ENCODE results near the gene ICAM2.

ICAM2 gene

DNA sequence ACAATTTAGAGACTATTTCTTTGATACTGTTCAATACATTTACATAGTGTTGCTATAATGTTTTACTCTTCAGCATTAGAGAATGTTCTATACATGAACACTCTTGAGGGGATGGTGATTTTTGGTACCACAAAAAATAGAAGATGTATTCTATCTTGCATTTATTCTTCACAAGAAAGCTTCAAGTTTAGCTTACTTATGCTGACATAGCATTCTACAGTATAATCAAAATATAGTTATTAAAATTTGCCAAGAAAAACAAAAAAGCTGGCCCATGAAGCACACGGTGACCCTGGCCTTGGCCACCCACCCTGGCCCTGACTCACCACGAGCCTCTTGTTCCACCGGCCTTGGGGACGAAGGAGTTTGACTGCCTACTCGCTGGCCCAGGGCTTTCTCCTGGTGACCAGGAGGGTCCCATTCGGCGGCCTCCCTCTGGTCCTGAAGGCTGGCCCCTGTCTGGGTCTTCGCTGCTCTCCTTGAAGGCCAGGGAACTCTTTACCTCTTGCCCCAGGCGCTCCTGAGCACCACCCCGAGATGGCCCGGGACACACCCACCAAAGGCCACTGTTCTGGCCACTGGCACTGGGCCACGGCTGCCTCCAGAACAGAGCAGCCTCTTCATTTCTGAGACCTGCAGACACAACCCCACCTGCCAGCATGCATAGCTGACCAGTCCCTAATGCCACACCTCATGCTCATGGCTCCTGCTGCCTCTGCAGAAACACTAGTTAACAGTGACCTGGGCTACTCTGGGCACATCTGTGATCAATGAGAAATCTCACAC lies 22.5 kb upstream of the ICAM2 start:
- no peak for DNase-seq

DNA sequence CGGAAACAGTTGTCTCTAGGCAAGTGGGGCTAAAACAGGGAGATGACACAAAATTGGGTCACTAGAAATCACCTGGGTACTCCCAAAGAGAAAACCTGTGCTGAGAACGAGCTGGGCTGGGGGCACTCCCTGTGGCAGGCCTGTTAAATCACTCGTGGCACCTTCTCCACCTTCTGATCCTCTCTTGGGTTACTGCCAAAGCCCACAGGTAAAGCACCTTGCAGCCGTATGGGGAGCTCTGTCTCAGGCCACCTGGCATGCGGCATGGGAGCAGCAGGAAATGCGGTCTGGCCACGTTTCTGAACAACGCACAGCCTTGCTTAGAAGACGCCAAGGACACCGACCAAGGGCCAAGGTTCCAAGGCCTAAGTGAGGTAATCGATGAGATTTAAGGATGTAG lies 21.5 kb upstream of the ICAM2 start:
- DNase-seq: no peak

DNA sequence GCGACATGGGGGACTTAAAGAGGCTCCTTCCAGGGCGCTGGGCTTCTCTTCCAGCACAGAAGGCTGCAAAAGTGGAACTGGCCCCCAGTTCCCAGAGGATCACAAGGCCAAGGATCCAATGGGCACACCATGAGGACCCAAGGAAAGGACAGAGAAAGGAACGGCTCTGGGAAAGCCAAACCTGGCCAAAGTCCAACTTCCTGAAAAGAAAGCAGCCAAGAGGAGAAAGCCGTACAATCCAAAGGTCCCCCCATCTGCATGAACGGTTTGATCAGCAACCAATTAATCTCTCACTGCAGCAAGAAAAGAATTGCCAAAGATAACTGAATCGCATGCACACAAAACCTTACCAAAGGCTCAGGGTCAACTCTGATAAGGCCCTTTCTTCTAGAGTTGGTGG lies 19.8 kb upstream of the ICAM2 start:
- no peak for DNase-seq

DNA sequence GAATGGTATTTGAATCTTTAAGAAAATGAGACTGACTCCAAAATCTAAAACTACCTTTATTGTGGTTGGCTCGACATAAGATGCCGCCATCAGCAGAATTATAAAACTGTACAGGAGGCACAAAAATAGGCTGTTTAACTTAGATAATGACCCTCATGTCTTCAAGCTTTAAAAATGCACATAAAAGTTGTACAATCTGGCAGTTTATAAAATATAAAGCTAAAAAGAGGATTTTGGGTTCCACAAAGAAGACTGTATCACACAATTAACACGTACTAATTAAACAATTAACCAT lies 18.6 kb upstream of the ICAM2 start:
- no peak for DNase-seq

DNA sequence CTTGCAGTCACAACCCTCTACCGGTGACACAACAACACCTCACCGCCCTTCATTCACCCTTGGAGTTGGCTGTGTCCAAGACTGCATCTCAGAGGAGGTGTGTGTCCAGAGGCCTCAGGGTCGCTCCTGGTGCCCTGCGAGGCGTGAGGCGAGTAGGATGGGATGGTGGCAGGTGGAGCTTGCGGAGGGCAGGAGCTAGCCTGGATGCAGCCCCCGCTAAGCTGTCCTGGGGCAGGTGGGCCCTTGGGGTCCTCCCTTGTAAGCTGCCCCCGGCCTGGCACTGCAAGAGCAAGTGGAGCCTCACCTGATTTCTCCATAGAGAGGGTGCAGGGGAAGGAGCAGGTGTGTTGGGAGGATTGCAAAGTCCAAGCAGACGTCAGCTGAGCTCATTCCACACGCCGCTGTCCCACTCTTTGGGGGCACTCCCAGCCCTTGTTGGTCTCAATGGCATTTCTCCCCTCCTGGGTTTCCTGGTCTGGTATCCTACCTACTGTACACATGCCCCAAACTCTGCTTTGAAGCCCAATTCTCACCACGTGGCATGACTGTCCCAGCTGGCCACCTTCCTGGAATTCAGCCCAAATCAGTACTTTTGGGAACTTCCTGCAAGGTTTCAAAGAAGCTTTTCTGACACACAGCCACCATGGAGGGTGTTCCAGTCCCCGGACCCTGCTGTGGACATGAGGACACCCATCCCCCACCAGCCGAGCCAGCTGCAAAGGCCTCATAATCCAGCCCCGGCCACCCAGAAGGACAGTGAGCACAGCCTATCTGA lies 18.1 kb upstream of the ICAM2 start:
- DNase-seq: no peak

DNA sequence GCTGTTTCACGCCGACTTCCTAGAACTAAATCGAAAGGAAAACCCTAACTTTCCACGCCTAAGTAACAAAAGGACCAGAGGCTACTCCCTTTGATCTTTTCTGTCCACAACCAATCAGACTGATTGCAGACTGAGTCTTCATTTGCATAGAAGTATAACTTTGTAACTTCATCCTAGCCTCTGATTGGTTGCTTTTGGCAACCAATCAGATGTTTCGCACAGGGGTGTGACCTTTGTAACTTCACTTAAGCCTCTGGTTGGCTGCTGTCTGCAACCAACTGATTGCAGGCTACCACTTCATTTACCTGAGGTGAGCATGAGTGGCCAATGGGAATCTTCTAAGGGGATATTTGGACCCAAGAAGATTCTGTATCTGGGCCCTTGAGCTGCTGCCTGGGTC lies 17.4 kb upstream of the ICAM2 start:
- no peak for DNase-seq

DNA sequence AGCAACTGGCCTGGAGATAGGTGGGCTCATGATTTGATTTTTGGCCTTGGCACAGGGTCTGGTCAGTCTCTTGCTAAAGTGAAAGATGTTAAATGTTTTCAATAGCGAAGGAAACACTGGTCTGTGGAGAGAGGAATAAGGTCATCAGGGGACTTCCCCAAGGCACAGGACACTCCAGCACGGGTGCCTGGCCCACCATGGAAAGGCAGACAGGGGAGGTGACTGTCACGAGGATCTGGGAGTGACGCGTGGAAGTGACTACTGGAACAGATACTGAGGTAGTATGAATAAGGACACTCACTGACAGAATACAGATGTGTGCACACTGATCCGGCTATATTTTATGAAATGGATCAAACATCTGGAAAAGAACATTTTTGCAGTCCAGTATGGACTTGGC lies 16.7 kb upstream of the ICAM2 start:
- no peak for DNase-seq

DNA sequence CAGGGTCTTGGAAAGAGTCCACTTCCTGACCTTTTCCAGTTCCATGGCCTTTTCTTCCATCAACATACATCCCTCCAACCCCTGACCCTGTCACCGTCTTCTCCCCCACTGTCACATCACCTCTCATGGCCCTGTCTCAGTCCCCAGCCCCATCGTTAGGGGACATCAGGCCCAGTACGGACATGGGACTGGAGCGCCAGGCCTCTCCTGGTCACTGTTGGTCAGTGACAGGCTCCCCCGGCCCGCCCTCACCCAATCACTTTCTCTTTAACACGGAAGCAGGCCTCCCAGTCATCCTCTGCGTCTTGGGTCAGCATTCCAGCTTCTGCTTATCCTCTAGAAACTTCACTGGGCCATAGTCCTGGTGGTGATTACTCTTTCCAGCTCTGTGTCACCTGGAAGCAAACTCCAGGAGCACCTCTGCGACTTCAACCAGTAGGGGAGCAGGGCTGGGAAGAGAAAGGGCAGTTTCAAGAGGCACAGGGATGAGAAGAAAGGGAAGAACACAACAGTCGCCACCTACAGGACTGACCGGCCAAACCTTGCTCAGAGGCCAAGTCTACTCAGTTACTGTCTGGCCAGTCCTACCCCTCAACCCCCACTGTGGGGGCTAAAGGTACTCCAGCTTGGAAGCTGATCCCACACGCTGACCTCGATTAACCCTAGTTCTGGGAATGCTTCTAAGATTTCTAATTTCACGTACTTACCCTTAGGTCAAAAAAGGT lies 15.9 kb upstream of the ICAM2 start:
- no peak for DNase-seq

DNA sequence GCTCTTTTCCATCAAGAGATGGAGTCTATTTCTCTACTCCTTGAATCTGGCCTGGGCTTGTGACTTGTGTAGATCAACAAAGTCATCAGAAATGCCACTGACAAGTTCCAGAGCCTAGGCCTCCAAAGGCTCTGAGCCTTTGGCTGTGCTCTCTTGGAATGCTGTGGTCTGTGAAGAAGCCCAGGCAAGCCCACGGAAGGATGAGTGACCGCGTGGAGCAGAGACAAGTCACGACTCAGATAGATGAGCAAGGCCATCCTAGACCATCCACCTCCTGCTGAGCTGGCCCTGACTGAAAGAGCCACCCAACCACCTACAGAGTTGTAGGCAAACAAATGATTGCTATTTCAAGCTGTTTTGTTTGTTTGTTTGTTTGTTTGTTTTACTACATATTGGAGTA lies 11.6 kb upstream of the ICAM2 start:
- no peak for DNase-seq

DNA sequence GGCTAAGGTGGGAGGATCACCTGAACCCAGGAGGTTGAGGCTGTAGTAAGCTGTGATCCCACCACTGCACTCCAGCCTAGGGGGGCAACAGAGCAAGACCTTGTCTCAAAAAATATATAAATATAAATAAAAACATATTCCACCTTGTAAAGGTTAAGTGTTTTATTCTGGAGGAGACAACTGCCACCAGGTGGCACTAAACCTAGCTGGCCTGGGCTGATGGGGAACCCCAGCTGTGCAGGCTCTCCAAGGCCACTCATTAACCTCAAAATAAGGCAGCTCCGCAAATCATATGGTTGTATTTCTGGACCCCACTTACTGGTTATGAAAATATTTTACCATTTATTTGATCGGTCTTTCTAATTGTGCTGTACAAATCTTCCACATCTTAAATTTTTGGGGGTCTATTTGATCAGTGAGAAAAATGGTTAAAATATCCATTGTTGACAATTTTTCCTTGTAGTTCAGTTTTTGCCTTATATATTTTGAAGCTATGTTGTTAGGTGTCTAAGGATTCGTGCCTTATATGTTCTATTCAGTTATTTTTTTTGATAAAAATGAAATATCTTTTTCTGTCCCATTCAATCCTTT lies 8.5 kb upstream of the ICAM2 start:
- DNase-seq: peak; percentile 82

DNA sequence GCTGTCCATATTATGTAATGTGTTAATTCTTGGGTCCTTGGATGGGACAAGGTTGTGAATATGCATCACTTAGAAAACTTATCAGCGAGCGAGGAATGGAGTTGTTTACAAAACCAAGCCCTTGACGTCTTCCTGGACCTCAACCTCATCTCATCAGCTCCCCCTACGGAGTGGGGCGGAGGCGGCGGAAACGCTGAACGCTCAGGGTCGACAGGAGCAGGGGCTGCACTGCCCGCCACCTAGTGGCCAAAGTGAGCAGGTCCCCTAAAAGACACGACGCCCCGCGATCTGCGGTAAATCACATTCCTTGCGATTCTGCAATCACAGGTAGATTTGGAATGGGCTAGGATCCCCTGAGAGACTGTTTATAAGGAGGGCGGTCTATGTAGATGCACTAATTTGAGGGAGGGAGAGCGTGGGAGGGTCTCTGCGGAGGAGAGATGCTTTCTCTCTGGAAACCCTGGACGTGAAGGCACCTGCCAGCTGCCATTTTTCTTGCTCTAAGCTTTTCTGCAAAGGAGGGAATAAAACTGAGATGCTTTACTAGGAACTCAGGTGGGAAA lies 5.4 kb upstream of the ICAM2 start:
- DNase-seq: peak; percentile 94

DNA sequence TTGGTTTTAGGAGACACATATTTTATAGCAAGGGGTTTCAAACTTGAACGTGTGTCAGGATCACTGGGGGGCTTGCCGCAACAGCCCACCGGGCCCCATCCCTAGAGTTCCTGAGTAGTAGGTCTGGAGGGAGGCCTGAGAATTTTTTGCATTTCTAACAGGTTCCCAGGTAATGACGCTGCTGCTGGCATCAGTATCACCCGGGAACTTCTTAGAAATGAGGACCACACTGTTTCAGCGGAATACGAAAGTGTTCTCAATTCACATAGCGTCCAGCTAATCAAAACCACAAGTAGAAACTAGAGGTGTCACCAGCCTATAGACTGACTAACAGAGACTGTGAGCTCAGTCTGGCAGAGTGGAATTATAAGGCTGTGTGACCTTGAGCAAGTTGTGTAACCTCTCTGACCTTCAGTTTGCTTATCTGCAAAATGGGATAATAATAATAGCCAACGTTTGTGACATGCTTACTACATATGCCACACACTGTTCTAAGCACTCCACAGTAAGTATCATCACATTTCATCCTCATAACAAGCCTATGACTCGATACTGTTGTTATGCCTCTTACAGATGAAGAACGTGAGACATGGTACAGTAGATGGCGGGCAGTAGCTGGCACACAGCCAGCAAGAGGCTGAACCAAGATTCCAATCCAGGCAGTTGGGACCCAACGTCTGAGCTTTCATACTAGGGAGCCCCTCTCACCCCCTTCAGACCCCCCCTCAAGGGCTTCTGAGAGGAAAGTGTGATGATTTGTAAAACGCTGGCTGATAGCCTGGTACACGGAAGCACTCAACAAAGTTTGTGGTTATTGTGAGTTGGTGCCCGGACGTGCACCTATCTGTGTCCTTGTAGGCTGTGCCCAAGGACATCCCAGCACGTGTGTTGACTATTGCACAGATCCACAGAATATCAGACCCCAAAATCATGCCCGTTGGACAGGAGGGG lies 4.6 kb upstream of the ICAM2 start:
- DNase-seq: peak; percentile 60

DNA sequence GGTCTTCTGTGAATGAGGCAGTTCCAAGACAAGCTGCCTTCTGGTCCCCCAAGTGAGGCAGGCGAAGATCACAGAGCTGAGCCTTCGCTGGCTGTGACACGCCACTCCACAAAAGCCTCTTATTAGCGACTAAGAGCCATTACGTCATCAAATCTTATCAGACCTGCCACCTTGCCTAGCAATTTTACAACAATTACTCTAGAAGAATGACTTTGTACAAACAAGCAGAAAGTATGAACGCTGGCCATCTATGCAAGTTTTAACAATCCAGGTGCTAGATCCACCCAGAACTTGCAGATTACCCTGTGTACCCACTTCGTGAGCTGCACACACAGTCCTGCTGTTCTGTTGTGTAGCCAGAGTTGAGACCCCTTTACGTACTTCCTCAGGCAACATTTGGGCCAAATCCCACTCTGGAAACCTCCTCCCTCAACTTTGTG lies 3.8 kb upstream of the ICAM2 start:
- no peak for DNase-seq

DNA sequence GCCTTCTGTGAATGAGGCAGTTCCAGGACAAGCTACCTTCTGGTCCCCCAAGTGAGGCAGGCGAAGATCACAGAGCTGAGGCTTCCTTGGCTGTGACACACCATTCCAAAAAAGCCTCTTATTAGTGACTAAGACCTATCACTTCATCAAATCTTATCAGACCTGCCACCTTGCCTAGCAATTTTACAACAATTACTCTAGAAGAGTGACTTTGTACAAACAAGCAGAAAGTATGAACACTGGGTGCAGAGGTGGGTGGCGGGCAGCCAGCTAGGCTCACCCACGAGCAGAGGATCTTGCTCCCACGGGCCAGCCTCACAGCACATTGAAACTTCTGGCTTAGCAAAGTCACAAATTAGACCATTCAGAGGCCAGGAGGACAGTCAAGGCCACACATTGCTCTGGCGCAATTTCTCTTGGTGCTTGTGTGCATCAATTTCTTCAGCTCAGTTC lies 2.2 kb upstream of the ICAM2 start:
- DNase-seq: peak; percentile 50

DNA sequence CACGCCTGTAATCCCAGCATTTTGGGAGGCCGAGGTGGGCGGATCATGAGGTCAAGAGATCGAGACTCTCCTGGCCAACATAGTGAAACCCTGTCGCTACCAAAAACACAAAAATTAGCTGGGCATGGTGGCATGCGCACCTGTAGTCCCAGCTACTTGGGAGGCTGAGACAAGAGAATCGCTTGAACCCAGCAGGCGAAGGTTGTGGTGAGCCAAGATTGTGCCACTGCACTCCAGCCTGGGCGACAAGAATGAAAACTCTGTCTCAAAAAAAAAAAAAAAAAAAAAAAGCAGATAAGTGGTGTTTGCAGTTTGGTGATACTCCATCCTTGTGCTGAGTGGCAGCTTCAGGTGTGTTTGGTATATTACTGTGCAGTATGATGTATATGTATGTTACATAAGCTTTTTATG lies 877 bp downstream of the ICAM2 start:
- DNase-seq: peak; percentile 29

DNA sequence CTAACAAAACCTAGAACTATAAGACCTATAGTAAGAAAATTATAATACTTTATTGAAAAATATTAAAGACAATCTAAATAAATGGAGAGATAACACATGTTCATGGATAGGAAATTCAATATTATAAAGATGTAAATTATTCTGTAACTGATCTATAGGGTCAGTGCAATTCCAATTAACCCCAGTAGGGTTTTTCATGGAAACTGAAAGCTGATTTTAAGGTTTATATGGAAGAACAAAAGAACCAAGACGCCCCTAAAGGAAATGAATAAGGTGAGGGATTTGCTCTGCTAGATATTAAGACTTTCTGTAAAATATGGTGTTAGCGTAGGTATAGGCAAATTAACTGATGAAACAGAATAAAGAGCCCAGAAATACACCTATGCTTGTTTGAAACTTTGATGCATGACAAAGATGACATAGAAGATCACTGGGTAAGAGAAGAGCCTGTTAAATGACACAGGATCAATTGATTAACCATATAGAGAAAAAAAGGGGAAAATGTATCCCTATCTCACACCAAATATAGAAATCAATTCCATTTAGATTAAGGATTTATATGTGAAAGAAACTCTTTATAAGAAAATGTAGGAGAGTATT lies 3.0 kb downstream of the ICAM2 start:
- no peak for DNase-seq

DNA sequence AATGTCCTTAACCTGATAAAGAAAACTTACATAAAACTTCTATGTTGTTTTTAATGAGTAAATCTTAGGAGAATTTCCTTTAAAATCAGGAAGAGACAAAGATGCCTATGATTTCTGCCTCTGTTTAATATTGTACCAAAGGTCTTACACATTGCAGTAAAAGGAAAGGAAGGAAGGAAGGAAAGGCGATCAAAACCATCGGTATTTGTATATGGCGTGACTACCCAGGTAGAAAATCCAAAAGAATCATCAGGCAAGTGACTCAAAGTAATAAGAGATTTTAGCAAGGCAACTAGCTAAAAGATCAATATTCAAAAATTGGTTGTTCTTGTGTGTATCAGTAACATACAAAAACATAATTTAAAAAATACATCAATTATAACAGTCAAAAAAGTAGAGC lies 3.5 kb downstream of the ICAM2 start:
- no peak for DNase-seq

DNA sequence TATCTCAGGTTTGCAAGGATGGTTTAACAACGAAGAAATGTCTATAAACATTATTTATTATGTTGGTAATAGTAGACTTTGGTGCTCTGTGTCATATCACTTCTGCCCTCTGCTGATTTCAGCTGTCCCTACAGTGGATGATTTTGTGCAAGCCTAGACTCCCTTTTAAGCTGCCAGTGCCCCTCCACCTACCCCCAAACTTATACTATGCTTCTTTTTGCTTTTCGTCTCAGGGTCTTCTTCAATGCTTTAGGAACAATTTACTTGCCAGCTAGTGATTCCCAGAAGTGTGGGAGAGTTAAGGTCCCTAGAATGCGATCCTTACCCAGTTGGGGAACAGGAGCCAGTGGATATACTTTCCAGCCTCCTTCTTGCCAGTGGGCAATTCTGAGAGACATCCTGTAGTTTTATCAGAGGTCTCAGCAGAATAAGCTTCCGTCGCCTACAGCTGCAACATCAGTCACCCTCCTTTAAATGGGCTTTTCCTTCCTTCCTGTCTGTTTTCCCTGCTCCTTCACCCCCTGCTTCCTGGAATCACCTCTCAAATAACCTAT lies 4.1 kb downstream of the ICAM2 start:
- no peak for DNase-seq

DNA sequence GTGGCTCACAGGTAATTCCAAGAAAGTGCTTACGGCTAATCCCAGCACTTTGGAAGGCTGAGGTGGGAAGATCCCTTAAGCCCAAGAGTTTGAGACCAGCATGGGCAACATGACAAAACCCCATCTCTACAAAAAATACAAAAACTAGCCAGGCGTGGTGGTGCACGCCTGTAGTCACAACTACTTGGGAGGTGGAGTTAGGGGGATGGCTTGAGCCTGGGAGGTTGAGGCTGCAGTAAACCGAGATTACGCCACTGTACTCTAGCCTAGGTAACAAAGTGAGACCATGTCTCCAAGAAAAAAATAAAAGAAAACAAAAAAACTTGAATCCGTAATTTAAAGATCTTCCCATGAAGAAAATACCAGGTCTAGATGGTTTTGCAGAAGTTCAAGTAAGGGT lies 5.0 kb downstream of the ICAM2 start:
- DNase-seq: no peak

DNA sequence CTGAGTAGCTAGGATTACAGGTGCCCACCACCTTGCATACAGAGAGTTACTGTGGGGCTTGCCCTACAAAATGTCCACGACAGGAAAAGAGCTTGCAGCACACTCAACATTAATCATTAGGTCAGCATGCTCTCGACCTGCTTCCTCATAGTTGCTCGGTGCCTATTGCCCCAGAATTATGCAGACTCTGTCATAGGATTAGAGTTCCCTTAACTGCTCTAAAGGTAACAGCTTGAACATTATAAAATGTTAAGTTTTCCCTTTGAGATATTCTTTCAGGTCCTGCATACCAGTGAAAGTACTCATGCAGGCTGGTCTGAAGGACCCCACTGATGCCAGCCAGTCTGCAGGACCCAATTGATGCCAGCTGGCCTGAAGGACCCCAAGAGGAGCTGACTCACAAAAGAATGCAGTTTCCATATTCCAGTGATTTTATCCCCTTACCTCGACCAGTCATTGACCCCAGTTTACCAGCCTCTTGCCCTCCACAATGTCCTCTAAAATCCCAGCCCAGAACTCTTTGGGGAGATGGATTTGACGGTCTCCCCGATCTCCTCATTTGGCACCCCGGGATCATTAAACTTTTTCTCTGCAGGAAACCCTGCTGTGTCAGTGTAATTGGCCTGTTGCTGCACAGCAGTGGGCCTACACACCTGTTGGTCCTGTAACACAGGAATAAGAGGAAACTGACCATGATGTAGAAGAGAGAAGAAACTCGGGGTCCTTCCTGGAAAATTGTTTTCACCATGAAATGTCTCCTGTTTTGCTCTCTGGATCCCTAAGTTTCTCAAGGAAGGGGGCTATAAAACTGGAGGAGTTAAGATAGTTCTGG lies 10.6 kb downstream of the ICAM2 start:
- no peak for DNase-seq
